HCT116 (cell line): ENCODE data around the gene MRM3. TPM values are rescaled to one million over a fixed set of nuclear protein-coding genes. Genes with fewer than 3 reads are reported as not detected.
"Not testable (repeated sequence)": the region's sequence is repeated elsewhere in the genome, so short reads cannot be mapped to it uniquely, and the experiment has no call there.

Experiments used
- ATAC-seq: fragments of 200-7000 bp; cut with Tn5 transposase; 2 replicates; pipeline ENCODE4 v1.9.1; 2020; ENCODE audit warnings: mild to moderate bottlenecking, moderate library complexity
- BruUV-seq: library from RNA; stranded (reverse); fragments of 400-500 nt; replicated peaks from 2 replicates; lab custom pipeline; 2021; lab: Mats Ljungman, UMichigan
- CTCF ChIA-PET: fragments of 300-600 bp; sonication (Branson Sonifier 250); formaldehyde crosslinking; loops from one replicate; lab custom pipeline; 2021; ENCODE audit warnings: antibody characterized with exemption; lab: Charles Lee
- POLR2A ChIA-PET: fragments of 300-600, 350-600 bp; sonication (Branson Sonifier 250); formaldehyde crosslinking; loops from one replicate; lab custom pipeline; 2021; ENCODE audit warnings: antibody characterized with exemption; lab: Charles Lee
- RAD21 ChIA-PET, 2 experiments: fragments of 300-600 bp; sonication (Branson Sonifier 250); formaldehyde crosslinking; loops; one replicate each; lab custom pipeline; 2023; ENCODE audit warnings: low total read pairs in 2 of 2; ENCODE audit not compliant: uncharacterized antibody in 2 of 2, unreplicated experiment in 2 of 2, low non-redundant PET in 1 of 2; lab: Charles Lee
- DNase-seq: peaks from one replicate; pipeline ENCODE4 v3.0.0-alpha.2; 2010; ENCODE audit warnings: low read depth, low spot score
- H2AFZ ChIP-seq: fragments of 200-600 bp; shearing (Covaris generic), sonication (generic); 2 replicates; pipeline ENCODE4 v1.6.1; 2017; ENCODE audit warnings: low read depth, mixed run types, mixed read lengths, antibody characterized with exemption, low read length; ENCODE audit not compliant: poor library complexity, severe bottlenecking
- H3K27ac ChIP-seq: 2 replicates; pipeline ENCODE4 v1.5.1; 2012; ENCODE audit warnings: low read depth, low read length
- H3K27me3 ChIP-seq: fragments of 200-600 bp; sonication (generic); 2 replicates; pipeline ENCODE4 v1.6.1; 2016; ENCODE audit warnings: mixed run types, low read length, mixed read lengths; ENCODE audit not compliant: insufficient read depth
- H3K36me3 ChIP-seq, 2 experiments: fragments of 200-500 bp in 1 of 2; fragments of 200-600 bp in 1 of 2; sonication (Bioruptor generic) in 1 of 2; sonication (generic) in 1 of 2; 2 replicates each; pipeline versions ENCODE4 v1.5.1 to v1.6.1; 2014 to 2016; ENCODE audit warnings: low read length in 2 of 2, inconsistent platforms in 1 of 2, mixed read lengths in 1 of 2, mixed run types in 1 of 2; ENCODE audit not compliant: insufficient read depth in 2 of 2, control insufficient read depth in 1 of 2
- H3K4me1 ChIP-seq, 2 experiments: fragments of 200-600 bp in 1 of 2; sonication (generic) in 1 of 2; 2 replicates each; pipeline versions ENCODE4 v1.5.1 to v1.6.1; 2012 to 2017; ENCODE audit warnings: low read length in 2 of 2, inconsistent platforms in 1 of 2, mild to moderate bottlenecking in 1 of 2, mixed read lengths in 1 of 2, mixed run types in 1 of 2, moderate library complexity in 1 of 2; ENCODE audit not compliant: insufficient read depth in 2 of 2, control insufficient read depth in 1 of 2
- H3K4me2 ChIP-seq: fragments of 200-600 bp; sonication (generic); 2 replicates; pipeline ENCODE4 v1.6.1; 2017; ENCODE audit warnings: mixed run types, low read length, mixed read lengths
- H3K4me3 ChIP-seq, 2 experiments: fragments of 200-600 bp in 1 of 2; sonication (generic) in 1 of 2; replicated peaks in 1 of 2; 2 replicates each; pipeline ENCODE4 v1.5.1; 2011 to 2016; ENCODE audit warnings: low read length in 2 of 2, control low read depth in 1 of 2, low read depth in 1 of 2, mild to moderate bottlenecking in 1 of 2, mixed read lengths in 1 of 2, mixed run types in 1 of 2
- H3K79me2 ChIP-seq: fragments of 200-600 bp; sonication (generic); 2 replicates; pipeline ENCODE4 v1.6.1; 2017; ENCODE audit warnings: mild to moderate bottlenecking, mixed run types, low read length, moderate library complexity, mixed read lengths; ENCODE audit not compliant: insufficient read depth
- H3K9ac ChIP-seq: fragments of 200-600 bp; sonication (generic); 2 replicates; pipeline ENCODE4 v1.6.1; 2016; ENCODE audit warnings: low read length, mixed read lengths
- H3K9me2 ChIP-seq: fragments of 200-600 bp; sonication (generic), shearing (Covaris generic); 2 replicates; pipeline ENCODE4 v1.6.1; 2017; ENCODE audit warnings: mixed run types, mild to moderate bottlenecking, moderate library complexity; ENCODE audit not compliant: insufficient read depth
- H3K9me3 ChIP-seq, 2 experiments: fragments of 200-500 bp in 1 of 2; fragments of 200-600 bp in 1 of 2; sonication (Bioruptor generic) in 1 of 2; sonication (generic) in 1 of 2; 2 replicates each; pipeline ENCODE4 v1.6.1; 2014 to 2017; ENCODE audit warnings: low read length in 2 of 2, mixed read lengths in 2 of 2, inconsistent platforms in 1 of 2, low read depth in 1 of 2, mild to moderate bottlenecking in 1 of 2, mixed run types in 1 of 2, moderate library complexity in 1 of 2; ENCODE audit not compliant: control insufficient read depth in 1 of 2, insufficient read depth in 1 of 2
- H4K20me1 ChIP-seq: fragments of 200-600 bp; sonication (generic), shearing (Covaris generic); 2 replicates; pipeline ENCODE4 v1.6.1; 2017; ENCODE audit warnings: mixed run types, mild to moderate bottlenecking, moderate library complexity; ENCODE audit not compliant: insufficient read depth
- CBX3 ChIP-seq: IDR thresholded peaks from 2 replicates; pipeline ENCODE4 v1.6.1; 2012; ENCODE audit warnings: low read depth
- CEBPB ChIP-seq: IDR thresholded peaks from 2 replicates; pipeline ENCODE4 v1.6.1; 2012; ENCODE audit warnings: low read depth
- EGR1 ChIP-seq: IDR thresholded peaks from 2 replicates; pipeline ENCODE4 v1.6.1; 2012; ENCODE audit warnings: low read depth
- JUND ChIP-seq: IDR thresholded peaks from 2 replicates; pipeline ENCODE4 v1.6.1; 2012
- RAD21 ChIP-seq: IDR thresholded peaks from 2 replicates; pipeline ENCODE4 v1.6.1; 2012; ENCODE audit warnings: low read depth, mild to moderate bottlenecking
- YY1 ChIP-seq: IDR thresholded peaks from 2 replicates; pipeline ENCODE4 v1.6.1; 2011; ENCODE audit warnings: low read length, low read depth, moderate library complexity, mild to moderate bottlenecking; ENCODE audit not compliant: insufficient replicate concordance; ENCODE audit errors: extremely low read depth
- ZFX ChIP-seq: fragments of 450-650 bp; IDR thresholded peaks from 2 replicates; pipeline ENCODE4 v1.6.1; 2017
- ZNF274 ChIP-seq: fragments of 200-500 bp; sonication (Bioruptor generic); IDR thresholded peaks from 2 replicates; pipeline ENCODE4 v1.6.1; 2014; ENCODE audit warnings: mild to moderate bottlenecking, low read depth, low read length, inconsistent platforms
- intact Hi-C: fragments of 100-400 bp; cut with micrococcal nuclease; formaldehyde crosslinking; loops from 2 replicates; pipeline ENCODE4 v1.10.0; 2022
- total RNA-seq: library from RNA; stranded (reverse); gene quantifications from one replicate; pipeline ENCODE4 v1.2.1, GENCODE V29; 2021; ENCODE audit not compliant: unreplicated experiment

Gene MRM3
- total RNA-seq, 1 experiment from 2014 or later = 32.6 TPM

- no peak for TF ChIP-seq ZNF274
- TF ChIP-seq CEBPB = no peak
- TF ChIP-seq YY1 = no peak
- TF ChIP-seq ZFX = no peak
- no peak for TF ChIP-seq EGR1
- TF ChIP-seq CBX3 = no peak
- TF ChIP-seq JUND = no peak
- TF ChIP-seq RAD21 = no peak
- no peak for ATAC-seq
- H3K36me3 ChIP-seq = no peaks in the 10 kb centered on the region; a peak in 1 of 4 replicates
- ChIA-PET CTCF (no interaction called here), RAD21 (no interaction called here), POLR2A (no interaction called here)
- no peaks in the 10 kb centered on the region for H4K20me1 ChIP-seq
- no peaks in the 10 kb centered on the region for H3K27me3 ChIP-seq
- H3K9me3 ChIP-seq = no peaks in the 10 kb centered on the region
- BruUV-seq = no TSS peak
- H2AFZ ChIP-seq = no peak overlapping the region
- H3K4me3 ChIP-seq = no peak overlapping the region
- H3K4me2 ChIP-seq = 0 out of 2 replicates have a peak overlapping the region, but pooled peaks have one; percentile 8
- peaks cover 34% of the 10 kb centered on the region for H3K79me2 ChIP-seq
- no peak overlapping the region for H3K9ac ChIP-seq
- intact Hi-C loops = no loop called here
- no peak overlapping the region for H3K27ac ChIP-seq
- DNase-seq = no peak
- peaks cover 5 to 9% of the 10 kb centered on the region in 2 experiments; a peak in 3 of 4 replicates for H3K4me1 ChIP-seq
- H3K9me2 ChIP-seq = no peaks in the 10 kb centered on the region
These were observed 46.6 kb downstream of the MRM3 start for GRCh38 chr17:828761-829160.

- H3K27me3 ChIP-seq, H3K9ac ChIP-seq, CTCF ChIA-PET, H3K4me2 ChIP-seq, H3K9me3 ChIP-seq, H3K4me1 ChIP-seq, H3K36me3 ChIP-seq, H3K4me3 ChIP-seq, H3K9me2 ChIP-seq, ATAC-seq, RAD21 ChIA-PET, intact Hi-C loops, BruUV-seq, H3K27ac ChIP-seq, H4K20me1 ChIP-seq, DNase-seq, POLR2A ChIA-PET, H2AFZ ChIP-seq: not testable (repeated sequence)
- H3K79me2 ChIP-seq = peaks cover 36% of the 10 kb centered on the region
These were observed 47.5 kb downstream of the MRM3 start for GRCh38 chr17:829614-830013.
